NCI-H345 treated with DMSO at 0.1 percent for 48 hours (cell line): ENCODE measurements around the gene KLHL3.

Experiments used
- DNase-seq: peaks from one replicate; lab custom pipeline; 2025; ENCODE audit not compliant: unreplicated experiment; lab: John Stamatoyannopoulos, UW

KLHL3 gene

DNA sequence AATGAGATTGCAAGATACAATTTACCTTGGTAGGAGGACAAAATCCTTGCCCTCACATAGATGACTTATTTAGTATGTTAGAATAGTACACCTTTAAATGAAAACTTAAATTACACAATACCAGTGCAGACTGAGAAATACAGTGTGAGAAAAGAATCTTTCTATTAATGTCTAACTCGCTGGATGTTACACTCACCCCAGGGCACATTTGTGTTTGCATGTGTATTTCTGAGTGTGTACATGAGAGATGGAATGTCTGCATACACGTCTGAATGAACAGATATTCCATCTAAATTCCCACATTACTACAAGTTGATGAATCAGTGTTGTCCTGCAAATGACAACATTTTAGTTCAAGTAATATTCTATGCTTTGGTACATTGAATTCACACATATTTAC is 99.8 kb downstream of the KLHL3 start:
- DNase-seq: no peak

DNA sequence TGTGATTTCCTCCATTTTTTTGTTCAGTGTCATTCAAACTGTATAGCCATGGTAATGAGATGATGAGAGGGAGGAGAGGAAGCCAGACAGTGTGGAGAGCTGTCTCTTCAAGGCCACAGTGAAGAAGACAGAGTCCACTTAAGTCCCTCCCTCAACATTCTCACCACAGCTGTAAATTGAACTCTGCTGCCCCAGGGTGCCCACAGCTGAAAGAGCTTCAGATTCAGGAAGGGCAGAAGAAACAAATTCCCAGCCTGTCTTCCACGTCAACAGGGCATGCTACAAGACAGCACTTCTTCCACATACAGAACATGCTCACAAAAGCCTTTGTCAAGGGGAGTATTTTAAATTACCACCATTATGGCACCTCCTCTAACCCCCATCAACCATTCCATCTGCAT is 100.4 kb downstream of the KLHL3 start:
- DNase-seq: no peak

DNA sequence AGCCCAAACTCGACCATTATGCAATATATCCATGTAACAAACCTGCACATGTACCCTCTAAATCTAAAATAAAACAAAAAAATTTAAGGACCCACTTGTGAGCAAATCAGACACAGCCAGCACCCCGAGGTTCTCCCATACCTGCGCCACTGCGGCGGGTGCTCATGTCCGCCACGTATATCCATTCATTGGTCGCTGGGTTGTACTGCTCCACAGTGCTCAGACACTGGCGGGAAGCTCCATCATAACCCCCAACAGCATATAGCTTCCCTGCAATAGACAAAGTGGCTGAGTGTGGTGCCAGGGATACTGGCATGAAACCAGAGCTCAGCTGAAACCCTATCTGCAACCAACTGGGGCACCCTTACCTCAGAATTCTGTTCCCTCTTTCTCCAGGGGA is 102.0 kb downstream of the KLHL3 start:
- DNase-seq: no peak

DNA sequence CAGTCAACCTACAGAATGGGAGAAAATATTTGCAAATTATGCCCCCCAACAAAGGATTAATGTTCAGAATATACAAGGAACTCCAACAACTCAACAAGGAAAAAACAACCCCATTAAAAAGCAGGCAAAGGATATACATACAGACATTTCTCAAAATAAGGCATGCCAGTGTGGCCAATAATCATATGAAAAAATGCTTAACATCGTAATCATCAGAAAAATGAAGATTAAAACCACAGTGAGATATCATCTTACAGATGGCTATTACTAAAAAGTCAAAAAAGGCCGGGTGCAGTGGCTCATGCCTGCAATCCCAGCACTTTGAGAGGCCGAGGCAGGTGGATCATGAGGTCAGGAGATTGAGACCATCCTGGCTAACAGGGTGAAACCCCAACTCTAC is 103.2 kb downstream of the KLHL3 start:
- DNase-seq: no peak

DNA sequence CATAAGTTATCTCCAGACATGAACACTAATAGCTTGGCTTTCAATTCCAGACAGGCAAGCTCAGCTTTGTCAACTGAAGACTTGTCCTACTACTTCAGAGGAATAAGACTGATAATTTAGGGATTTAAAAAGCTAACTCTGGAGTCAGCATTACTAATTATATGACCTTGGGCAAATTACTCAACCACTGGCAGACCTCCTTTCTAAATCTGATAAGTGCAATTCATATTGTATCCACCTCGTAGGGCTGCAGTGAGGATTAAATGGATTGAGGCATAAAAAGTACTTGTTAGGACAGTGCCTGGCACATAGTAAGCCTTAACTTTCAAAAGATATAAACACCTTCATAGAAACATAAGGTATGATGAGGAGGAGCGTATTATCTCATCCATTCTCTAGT is 104.4 kb downstream of the KLHL3 start:
- DNase-seq: no peak

DNA sequence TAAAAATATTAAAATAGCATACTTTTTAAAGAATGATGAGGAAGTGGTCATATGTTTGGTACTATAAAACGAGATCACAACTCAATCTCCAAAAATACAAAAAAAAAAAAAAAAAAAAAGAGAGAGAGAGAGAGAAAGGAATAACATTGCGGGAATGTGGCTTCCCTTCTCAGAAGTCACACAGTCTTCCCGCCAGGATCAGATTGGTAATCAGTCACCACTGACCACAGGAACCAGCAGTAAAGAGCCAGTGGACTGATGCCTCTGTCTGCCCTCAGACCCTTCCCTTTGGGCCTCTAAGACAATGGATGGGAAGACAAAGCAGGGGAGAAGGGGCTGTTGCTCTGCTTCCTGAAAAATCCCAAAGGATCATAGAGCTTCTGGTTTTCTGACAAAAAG is 104.9 kb downstream of the KLHL3 start:
- no peak for DNase-seq

DNA sequence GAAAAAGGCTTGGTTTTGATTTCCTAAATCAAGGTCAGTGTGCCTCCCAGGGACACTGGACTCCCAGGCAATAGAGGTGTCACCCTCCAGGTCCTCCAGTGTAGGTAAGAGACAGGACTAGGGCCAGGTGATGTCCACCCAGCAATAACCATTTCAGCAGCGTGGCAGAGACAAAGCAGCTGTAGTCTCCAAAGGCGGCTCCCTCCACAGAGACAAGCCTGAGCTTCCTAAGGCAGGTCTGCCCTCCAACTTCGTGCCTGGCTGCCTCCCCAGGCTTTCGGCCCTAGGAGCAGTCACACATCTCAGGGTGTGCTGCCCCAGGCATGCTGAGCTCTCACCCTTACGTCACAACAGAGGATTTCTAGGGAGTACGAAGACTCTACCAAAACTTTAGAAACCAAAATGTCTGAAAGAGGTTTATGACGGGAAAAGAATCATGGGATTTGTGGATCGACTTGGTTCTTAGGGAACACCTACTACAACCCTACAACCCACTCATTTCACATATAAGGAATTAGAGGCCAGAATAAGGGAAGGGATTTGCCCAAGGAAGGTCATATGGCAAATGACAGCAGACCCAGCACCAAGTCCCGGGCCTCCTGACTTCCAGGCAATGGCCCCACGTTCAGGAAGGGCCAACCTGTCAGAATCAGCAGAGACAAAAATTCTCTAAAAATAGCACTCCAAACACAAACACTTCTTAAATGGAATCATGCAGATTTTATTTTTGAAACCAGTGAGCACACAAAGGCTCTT is 105.5 kb downstream of the KLHL3 start:
- no peak for DNase-seq

DNA sequence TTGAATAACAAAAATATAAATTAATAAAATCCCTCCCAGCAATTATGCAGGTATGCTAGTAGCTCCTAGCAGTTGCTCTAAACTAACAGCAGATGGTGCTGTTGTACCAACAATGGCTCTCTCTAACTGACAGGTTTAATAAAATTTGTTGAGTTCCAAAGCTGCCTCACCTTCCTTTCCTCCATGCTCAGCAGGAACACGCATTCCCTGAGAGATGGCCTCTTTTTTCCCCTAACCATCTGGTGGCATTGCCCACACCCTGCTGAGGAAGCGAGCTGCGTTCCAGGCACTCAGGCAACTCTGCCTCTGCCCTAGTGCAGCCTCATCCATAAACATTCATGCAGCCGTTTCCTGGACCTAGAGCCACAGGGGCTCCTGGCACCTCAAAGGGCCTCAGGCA is 106.2 kb downstream of the KLHL3 start:
- DNase-seq: peak; percentile 56

DNA sequence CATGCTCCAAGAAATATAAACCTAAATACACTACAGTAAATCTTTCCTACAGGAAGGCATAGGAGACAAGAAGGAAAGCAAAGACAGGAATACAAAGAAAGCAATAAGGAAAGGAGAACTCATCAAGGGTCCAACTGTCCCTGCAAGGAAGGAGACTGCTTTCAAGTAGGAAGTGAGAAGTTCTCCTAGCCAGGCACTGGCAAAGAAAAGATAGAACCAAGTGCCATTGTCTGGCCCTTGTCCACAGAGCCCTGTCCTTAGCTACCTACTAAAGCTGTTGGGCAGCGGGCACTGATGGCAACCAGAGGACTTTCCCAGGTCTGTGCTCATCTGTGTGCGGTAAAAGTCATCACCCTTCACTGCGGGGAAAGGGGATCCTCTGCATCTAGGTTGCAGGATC is 108.2 kb downstream of the KLHL3 start:
- no peak for DNase-seq

DNA sequence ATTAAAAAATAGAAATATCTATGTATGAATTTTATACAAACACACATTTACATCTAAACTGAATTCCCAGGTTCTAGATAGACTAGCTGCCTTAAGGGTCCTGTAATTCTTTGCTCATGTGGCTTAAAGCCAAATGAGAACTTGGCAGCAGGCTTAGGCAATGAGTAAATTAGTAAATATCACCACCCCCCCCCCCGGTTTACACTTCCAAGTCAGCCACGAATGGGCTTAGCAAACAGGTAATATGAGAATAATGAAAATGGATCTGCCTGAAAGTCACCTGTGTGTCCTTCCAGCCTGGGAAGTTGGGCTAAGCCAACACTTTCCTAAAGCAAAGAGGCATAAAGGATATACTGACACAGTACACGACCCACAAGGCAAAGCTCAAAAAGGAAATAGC is 108.6 kb downstream of the KLHL3 start:
- DNase-seq: peak; percentile 52

DNA sequence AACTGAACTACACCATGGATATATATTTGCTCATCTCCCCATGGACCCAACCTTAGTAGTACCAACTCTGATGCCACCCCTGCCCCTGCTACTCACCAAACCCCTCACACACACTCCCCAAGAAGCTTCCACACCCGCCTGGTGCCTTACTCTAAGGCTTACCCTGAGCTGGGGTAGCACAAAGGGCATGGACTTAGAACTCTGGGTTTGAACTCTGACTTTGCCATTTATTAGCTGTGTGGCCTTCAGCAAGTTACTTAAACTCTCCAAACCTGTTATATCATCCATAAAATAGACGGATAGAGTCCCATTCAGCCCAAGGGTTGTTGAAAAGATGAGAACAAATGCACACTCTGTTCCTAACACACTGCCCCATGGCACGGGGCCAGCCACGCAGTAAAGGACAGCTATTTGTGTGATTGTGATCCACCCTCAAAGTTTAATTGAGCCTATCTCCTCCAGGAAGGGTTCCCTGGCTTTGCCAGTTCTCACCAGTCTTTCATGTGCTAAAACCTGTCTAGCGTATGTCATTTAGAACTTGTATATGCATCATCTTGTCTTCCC is 111.0 kb downstream of the KLHL3 start:
- peak; percentile 56 for DNase-seq

DNA sequence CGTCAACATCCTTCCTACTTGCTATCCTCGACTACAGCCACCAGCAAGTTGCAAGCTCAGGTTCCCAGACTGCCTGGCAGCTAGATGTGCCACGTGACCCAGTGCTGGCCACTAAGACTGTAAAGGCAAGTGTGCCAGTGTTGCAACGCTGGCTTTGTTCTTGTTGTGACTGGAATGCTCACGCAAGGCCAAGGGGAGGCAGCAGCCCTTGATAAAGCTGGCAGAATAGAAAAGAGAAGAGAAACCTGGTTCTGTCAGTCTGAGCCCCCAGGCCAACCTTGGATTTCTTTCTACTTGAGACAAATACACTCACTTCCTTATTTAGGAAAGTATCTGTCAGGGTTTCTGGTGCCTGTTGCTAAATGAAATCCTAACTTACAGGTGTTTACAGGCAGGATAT is 113.0 kb downstream of the KLHL3 start:
- DNase-seq: no peak

DNA sequence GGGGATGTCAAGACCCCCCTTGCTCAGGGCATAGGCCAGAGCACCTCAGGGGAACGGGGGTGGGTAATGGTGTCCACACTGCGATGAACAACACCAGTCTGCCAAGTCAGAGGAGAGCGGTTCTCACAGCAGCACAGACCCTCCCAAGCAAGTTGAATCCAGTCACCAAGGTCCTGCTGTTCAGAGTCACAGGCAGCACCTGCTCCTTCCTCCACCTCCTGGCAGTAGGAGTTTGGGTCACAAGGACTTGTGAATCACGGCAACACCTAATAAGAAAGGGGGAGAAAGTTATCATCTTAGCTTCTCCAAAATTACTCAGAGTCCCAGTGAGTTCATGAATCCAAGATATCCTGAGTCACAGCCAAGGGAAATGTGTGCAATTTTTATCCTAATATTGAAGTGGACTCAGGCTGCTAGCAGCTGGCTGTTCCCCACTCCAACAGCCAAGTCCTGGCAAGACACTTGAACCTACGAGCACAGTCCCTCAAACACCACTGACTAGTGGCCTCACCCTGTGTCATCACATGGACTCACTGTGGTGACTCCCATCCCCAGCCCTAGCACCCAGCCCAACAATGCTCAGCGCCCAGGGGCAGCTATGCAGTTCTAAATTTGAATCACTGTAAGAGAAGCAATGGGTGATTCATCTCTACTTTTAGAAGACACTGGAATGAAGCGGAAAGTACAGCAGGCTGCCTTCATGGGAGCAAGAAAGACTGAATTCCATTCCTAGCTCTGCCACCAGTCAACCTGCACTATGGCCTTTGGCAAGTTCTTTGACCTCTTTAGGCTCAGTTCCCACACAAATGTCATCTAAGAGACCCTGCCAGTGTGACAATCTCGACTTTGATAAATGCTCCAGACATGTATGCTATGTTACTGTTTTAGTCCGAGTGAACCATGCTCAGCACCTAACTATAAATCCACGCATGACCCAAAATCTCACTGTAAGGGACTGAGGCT is 113.7 kb downstream of the KLHL3 start:
- DNase-seq: no peak

DNA sequence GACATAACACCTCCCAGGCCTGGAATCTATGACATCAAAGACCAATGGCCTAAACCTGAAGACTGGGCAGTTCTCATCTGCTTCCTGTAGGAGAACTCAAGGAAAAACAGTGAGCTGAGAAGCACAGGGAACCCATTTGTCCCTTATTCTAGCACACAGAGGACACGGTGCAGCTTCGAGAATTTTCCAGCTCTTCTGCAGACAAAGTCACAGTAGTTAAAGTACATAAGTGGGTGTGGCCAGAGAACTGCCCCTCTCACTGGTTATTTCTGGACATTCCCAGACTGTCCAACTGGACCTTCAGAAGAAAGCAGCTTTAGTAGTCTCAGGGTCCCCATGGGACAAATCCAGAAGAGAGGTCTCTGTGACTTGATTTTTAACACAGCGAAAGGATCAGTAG is 114.6 kb downstream of the KLHL3 start:
- DNase-seq: no peak

DNA sequence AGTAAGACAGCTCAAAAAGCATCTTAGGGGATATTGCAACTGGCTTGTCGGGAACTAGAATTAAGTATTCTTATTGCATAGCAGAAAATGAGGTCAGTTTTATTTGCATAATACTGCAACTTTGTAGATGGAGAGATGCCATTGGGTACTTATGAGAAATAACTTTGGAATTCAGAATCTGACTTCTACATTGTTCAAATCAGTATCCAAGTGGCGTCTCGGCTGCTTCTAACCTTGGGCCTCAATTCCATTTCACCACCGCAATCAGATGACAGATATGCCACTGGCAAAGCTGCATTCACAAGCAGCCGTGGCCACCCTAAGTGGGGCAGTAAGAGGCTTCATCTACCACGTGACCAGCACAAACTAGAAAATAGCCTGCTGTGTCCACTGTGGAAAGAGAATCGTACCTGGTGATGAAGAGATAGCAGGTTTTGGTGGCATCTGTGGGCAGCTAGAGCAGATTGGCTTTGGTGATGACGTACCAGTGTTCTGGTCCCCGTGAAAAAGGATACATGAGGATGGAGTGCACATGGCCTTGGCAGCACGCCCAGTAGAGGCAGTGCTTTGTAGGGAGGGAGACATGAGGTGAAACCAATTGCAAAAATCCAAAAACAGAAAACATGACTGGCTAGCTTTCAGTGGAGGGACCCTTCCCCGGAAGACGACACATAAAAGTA is 116.6 kb downstream of the KLHL3 start:
- peak; percentile 87 for DNase-seq

DNA sequence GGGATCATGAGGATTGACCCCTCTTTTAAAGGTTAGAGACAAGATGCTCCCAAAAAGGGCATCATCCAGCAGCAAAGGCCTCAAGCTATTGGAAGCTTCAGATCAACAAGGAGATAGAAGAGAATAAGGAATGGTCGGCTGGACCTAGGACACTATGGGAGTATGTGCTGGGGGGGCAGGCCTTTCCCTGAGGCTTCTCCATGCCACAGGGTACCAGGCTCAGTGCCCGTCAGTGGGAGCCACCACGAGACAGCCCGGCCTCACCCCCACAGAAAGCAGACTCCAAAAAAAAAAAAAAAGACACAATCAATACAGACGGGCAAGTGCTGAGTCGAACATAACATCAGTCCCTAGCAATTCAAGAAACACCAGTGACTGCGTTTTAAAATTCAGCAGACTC is 117.4 kb downstream of the KLHL3 start:
- DNase-seq: no peak

DNA sequence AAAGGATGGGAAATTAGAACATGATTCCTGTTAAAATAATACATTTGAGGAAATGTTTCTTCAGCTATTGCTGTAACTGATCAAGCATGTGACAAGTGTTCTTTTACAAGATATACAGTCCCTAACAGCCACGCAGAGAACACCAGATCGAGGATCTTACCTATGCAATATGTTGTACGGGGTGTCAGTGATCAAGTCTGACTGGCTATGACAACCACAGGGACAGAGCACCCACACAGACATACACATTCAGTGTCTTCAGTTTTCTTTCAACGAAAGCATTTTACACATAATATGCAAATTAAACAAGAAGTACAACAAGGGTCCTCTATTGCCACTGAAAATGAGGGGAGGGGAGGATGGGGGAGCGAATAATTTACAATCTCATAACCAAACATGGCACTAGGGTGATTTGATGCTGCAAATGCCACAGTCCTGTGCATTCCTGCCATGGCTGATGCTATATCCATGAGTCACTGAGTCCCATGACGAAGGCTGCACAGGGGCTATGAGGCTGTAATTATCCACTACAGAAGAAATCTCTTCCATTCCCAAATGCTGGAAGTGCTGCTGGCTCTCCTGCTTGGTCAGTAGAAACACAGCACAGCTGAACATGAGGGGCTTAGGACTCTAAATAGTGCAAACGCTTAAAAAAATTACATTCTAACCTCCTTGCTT is 118.2 kb downstream of the KLHL3 start:
- no peak for DNase-seq

DNA sequence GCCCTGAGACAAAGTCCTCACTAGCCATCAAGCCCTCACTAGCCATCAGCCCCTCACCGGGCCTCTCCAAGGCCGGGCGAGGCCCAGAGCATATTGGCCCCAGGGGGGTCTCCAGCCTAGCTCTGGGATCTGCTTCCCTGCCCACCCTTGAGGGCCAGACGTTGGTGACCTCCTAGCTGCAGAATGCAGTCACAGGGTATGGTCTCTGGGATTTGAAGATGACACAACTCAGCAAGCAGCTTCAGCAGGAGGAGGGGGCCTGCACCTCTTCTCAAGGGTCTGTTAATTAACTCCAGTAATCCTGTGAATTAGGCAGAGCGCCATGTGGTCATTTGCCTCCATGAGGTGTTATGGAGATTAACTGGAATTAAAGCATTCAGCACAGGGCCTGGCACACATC is 119.8 kb downstream of the KLHL3 start:
- no peak for DNase-seq

DNA sequence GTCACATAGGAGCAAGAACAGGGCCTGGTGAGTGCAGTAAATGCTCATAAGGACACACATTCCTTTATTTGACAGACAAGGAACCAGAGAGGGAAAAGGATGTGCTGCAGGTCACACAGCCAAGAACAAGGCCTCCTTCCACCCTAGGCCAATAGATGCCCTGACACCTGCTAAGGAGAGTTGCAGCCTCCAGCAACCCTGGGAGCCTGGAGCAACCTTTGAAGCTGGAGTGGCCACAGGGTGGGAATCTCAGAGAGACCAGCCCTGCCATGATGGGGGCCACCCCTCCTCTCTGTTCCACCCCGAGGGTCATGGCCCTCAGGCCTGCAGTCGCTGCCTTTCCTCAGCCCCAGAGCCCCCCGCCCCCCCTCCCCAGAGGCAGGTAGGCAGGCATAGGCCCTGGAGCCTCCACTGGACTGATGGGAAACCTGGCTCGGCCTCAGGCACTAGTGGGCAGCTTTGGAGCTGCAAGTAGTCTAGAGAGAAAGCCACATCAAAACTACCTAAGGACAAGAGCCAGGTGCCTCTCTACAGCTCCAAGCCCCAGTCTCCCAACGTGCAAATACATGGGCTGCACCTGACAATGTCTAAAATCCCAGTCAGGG is 120.6 kb downstream of the KLHL3 start:
- DNase-seq: no peak

DNA sequence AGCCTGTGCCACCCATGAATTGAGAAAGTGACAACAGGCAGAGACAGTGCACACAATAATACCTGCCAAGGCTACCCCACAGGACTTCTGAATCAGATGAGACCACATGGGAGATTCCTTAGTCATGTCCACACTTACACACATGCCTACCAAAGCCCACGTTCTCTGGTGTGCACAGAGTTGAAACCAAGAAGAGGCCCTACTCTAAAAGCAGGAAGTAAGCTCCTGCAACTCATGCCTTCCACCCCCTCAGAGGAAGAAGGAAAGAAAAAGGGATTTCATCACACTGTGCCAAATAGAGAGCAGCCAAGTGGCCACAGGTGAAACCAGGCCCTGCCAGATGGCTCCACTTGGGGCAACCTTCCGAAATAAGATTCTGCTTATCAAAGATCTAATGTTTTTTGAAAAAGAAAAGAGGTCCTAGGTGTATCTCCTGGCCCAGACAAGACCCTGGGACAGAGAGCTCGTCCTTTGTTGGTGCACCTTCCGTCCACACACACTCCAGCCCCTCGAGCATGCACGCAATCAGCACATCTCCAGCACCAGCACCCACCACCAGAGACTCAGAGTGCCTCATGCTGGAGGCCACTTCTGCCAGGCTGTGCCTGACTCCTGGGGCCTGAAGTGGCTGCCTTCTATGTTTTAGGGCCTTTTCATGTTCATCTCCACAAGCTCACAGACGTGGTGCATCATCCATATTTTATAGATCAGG is 122.2 kb downstream of the KLHL3 start:
- no peak for DNase-seq
